ENCODE results near the gene ZMAT2. TPM values are rescaled to one million over a fixed set of nuclear protein-coding genes. Genes with fewer than 3 reads are reported as not detected.
"Not testable (repeated sequence)": the region's sequence is repeated elsewhere in the genome, so short reads cannot be mapped to it uniquely, and the experiment has no call there.

ZMAT2 gene
- 30.3 and 33.4 TPM in 2 replicates for total RNA-seq

GRCh38 chr5:140700177-140701144, at the start of gene ZMAT2:
TSS of gene ZMAT2 (plus strand) at chr5:140700447. CDS start at chr5:140700461, 14 bp downstream.
- DNase-seq (ENCODE audit: low read depth in 2 of 2) = peak; percentile 97 to 98

- DNase-seq (ENCODE audit: low read depth in 2 of 2) = no peak
Observed at GRCh38 chr5:140658870-140659269, 41.4 kb upstream of the ZMAT2 start.

GRCh38 chr5:140660371-140660770, 39.9 kb upstream of the ZMAT2 start:
- not testable (repeated sequence) for DNase-seq (ENCODE audit: low read depth in 2 of 2)

- no peak for DNase-seq (ENCODE audit: low read depth in 2 of 2)
Observed at GRCh38 chr5:140664030-140664358, 36.3 kb upstream of the ZMAT2 start.

- DNase-seq (ENCODE audit: low read depth in 2 of 2) = peak; percentile 69 to 92
Observed at GRCh38 chr5:140664359-140665119, 35.7 kb upstream of the ZMAT2 start, which contains the start of gene WDR55. TSS of gene WDR55 (plus strand) at chr5:140664904. CDS start at chr5:140664913, 9 bp downstream.

GRCh38 chr5:140671035-140671434, 29.2 kb upstream of the ZMAT2 start:
- DNase-seq (ENCODE audit: low read depth in 2 of 2) = not testable (repeated sequence)

- no peak for DNase-seq (ENCODE audit: low read depth in 2 of 2)
Observed at GRCh38 chr5:140671472-140672125, 28.6 kb upstream of the ZMAT2 start.

GRCh38 chr5:140672455-140673186, 27.6 kb upstream of the ZMAT2 start:
- peak in 1 of 2 donors; percentile 24 for DNase-seq (ENCODE audit: low read depth in 2 of 2)

GRCh38 chr5:140673187-140673976, 26.9 kb upstream of the ZMAT2 start, which contains the start of gene DND1:
TSS of gene DND1 (minus strand) at chr5:140673576. CDS start at chr5:140673542, 34 bp downstream.
- DNase-seq (ENCODE audit: low read depth in 2 of 2) = no peak

- DNase-seq (ENCODE audit: low read depth in 2 of 2) = no peak
Observed at GRCh38 chr5:140674211-140674610, 26.0 kb upstream of the ZMAT2 start.

GRCh38 chr5:140674629-140675028, 25.6 kb upstream of the ZMAT2 start:
- no peak for DNase-seq (ENCODE audit: low read depth in 2 of 2)

GRCh38 chr5:140677947-140678346, 22.3 kb upstream of the ZMAT2 start:
- no peak for DNase-seq (ENCODE audit: low read depth in 2 of 2)

- no peak for DNase-seq (ENCODE audit: low read depth in 2 of 2)
Observed at GRCh38 chr5:140678993-140679392, 21.3 kb upstream of the ZMAT2 start.

- DNase-seq (ENCODE audit: low read depth in 2 of 2) = no peak
Observed at GRCh38 chr5:140690376-140690932, 9.8 kb upstream of the ZMAT2 start.

GRCh38 chr5:140690941-140691924, 9.0 kb upstream of the ZMAT2 start, which contains the start of the genes HARS1 and HARS2:
TSS of gene HARS1 (minus strand) at chr5:140691370. CDS start at chr5:140691304, 66 bp downstream.
TSS of gene HARS2 (plus strand) at chr5:140691455. CDS start at chr5:140691649, 194 bp downstream.
- peak; percentile 79 to 95 for DNase-seq (ENCODE audit: low read depth in 2 of 2)

GRCh38 chr5:140694276-140694675, 6.0 kb upstream of the ZMAT2 start:
- no peak for DNase-seq (ENCODE audit: low read depth in 2 of 2)

- no peak for DNase-seq (ENCODE audit: low read depth in 2 of 2)
Observed at GRCh38 chr5:140696891-140697492, 3.3 kb upstream of the ZMAT2 start.

GRCh38 chr5:140707812-140708211, 7.6 kb downstream of the ZMAT2 start:
- no peak for DNase-seq (ENCODE audit: low read depth in 2 of 2)

Data from dermis microvascular lymphatic vessel endothelial cell (primary cell).